Activated CD4-positive, alpha-beta T cell treated with anti-CD3 and anti-CD28 coated beads, Interleukin-2, amount 10 ng/mL, durations not matched to agents 7 days and 5 days (primary cell): ENCODE data around the gene CTTN. TPM values are rescaled to one million over a fixed set of nuclear protein-coding genes. Genes with fewer than 3 reads are reported as not detected.
A peak's percentile ranks its signal among the peaks of the same experiment; 100 is the strongest.

Source experiments
- CTCF ChIA-PET: fragments of 350-600 bp; sonication (Branson Sonifier 250); formaldehyde crosslinking; loops from one replicate; lab custom pipeline; 2021; ENCODE audit warnings: antibody characterized with exemption; lab: Charles Lee
- POLR2A ChIA-PET: fragments of 350-600 bp; sonication (Branson Sonifier 250); formaldehyde crosslinking; loops from one replicate; lab custom pipeline; 2021; ENCODE audit warnings: antibody characterized with exemption; lab: Charles Lee
- DNase-seq: peaks from one replicate; pipeline ENCODE4 v3.0.0-alpha.2; 2020
- H3K27ac Mint-ChIP-seq: one replicate; pipeline ENCODE4 v1.8.0; 2021; ENCODE audit warnings: mild to moderate bottlenecking, moderate library complexity, mixed read lengths
- H3K27me3 Mint-ChIP-seq: one replicate; pipeline ENCODE4 v1.8.0; 2021; ENCODE audit warnings: mixed read lengths
- H3K36me3 Mint-ChIP-seq: one replicate; pipeline ENCODE4 v1.8.0; 2021; ENCODE audit warnings: low read depth, mixed read lengths
- H3K4me1 Mint-ChIP-seq: one replicate; pipeline ENCODE4 v1.8.0; 2021; ENCODE audit warnings: mixed read lengths
- H3K4me3 Mint-ChIP-seq: one replicate; pipeline ENCODE4 v1.8.0; 2021; ENCODE audit warnings: mild to moderate bottlenecking, moderate library complexity, mixed read lengths
- H3K9me3 Mint-ChIP-seq: one replicate; pipeline ENCODE4 v1.8.0; 2021; ENCODE audit warnings: mixed read lengths
- total RNA-seq, 2 experiments: library from RNA; stranded (reverse); gene quantifications; one replicate each; pipeline ENCODE4 v1.2.3, GENCODE V29; 2021

The CTTN gene
- total RNA-seq, 2 experiments from 2014 or later = 0.42 to 0.54 TPM

DNA sequence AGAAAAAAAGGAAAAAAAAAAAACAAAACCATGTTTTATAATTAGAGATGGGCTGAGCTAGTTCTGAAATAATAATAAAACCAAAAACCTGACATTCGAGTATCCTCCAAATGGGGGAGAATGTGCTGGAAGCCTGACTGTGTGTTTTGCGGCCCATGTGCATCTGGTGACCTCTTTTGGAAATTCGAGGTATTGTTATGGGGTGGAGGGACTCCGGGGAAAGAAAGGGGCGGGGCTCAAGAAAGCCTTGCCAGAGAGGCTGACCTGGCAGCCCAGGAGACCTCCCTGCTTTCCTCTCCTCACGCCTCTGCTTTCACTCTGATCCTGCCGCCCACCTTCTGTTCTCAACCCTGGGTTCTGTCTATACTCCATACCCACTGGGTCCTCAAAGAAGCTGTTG is 72.9 kb downstream of the CTTN start:
- peak; percentile 13 for DNase-seq
- ChIA-PET CTCF (interaction anchor here (0.9 kb wide), 1 partner anchor 17 kb away, joined by 3 read pairs; no protein-coding TSS in a partner anchor), POLR2A (no interaction called here)
- Mint-ChIP-seq H3K27ac (no peak overlapping the region), H3K4me3 (no peak overlapping the region), H3K4me1 (no peaks in the 10 kb centered on the region), H3K36me3 (no peaks in the 10 kb centered on the region), H3K9me3 (no peaks in the 10 kb centered on the region), H3K27me3 (peaks cover 9% of the 10 kb centered on the region)

GRCh38 chr11:70472240-70472639 is 73.9 kb downstream of the CTTN start:
- DNase-seq = no peak
- Mint-ChIP-seq H3K27ac (no peak overlapping the region), H3K9me3 (no peaks in the 10 kb centered on the region)

GRCh38 chr11:70473186-70473872 is 75.0 kb downstream of the CTTN start:
- Mint-ChIP-seq H3K4me3 (no peak overlapping the region), H3K9me3 (no peaks in the 10 kb centered on the region), H3K4me1 (no peaks in the 10 kb centered on the region), H3K36me3 (no peaks in the 10 kb centered on the region), H3K27ac (no peak overlapping the region), H3K27me3 (peaks cover 9% of the 10 kb centered on the region)
- ChIA-PET POLR2A (no interaction called here), CTCF (no interaction called here)
- DNase-seq = no peak

More at GRCh38 chr11:70472240-70472639, 73.9 kb downstream of the CTTN start:
- CTCF ChIA-PET = interaction anchor here (0.8 to 0.9 kb wide), 2 partner anchors 18 to 106 kb away, joined by 3 to 7 read pairs; no protein-coding TSS in a partner anchor
- Mint-ChIP-seq H3K27me3 (peaks cover 9% of the 10 kb centered on the region), H3K4me1 (no peaks in the 10 kb centered on the region), H3K36me3 (no peaks in the 10 kb centered on the region), H3K4me3 (no peak overlapping the region)
- POLR2A ChIA-PET = no interaction called here

DNA sequence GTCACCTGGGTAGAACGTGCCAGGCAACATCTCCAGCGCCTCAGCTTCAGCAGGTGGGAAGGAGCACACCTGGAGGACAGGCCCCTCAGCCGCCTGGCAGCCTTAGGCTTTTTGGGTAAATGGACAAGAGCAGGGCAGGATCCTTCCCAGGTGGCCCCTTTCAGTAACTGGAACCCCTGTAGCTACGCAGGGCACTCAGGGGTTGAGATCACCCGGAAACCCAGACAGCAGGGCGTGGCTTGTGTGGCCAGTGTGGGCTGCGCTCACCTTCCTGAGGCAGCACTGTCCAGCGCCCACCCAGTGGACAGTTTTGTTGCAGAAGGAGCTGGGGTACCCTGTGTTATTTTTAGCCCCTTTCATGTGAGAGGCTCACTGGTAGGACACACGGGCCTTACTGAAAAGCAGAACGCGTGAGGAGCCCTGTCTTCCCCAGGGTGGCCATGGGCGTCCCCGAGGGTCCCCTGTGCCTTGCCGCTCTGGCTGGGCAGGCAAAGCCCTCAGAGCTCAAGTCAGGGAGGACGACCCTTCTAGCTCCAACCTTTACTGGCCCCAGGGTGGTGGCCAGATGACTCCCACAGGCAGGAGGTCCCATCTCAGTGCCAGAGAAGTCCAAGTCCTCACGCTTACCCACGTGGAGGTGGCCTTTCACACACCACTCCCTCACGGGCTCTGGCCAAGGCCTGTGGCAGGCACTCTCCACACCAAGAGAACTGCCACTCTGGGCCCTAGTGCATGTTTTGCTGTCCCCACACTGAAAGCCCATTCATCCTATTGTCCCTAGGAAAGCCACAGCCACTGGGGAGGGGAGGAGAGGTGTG is 75.8 kb downstream of the CTTN start:
- Mint-ChIP-seq H3K4me1 (no peaks in the 10 kb centered on the region), H3K4me3 (no peak overlapping the region), H3K27me3 (peaks cover 5% of the 10 kb centered on the region), H3K27ac (no peak overlapping the region), H3K9me3 (no peaks in the 10 kb centered on the region), H3K36me3 (no peaks in the 10 kb centered on the region)
- CTCF ChIA-PET = interaction anchor here (1.3 kb wide), 1 partner anchor 77 kb away, joined by 3 read pairs; no protein-coding TSS in a partner anchor
- DNase-seq = no peak
- POLR2A ChIA-PET = no interaction called here

DNA sequence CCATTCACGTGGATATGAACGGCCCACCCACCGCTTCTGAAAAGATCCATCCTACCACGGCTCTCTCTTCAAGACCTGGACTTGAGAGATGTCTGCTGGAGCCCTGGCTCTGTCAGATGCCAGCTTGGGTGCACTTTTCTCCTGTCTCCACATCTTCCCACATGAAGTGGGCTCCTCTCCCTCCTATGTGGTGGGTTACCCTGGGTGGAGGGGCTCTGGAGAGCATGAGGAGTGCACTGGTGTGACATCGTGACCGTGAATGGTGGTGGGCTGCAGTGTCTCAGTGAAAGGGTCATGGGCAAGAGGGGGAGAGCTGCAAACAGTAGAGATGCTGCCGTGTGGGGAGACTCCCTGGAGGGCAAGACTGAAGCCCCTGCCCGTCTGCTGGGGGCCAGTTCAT is 76.4 kb downstream of the CTTN start:
- H3K27ac Mint-ChIP-seq = no peak overlapping the region
- CTCF ChIA-PET = interaction anchor here (0.8 to 1.3 kb wide), 2 partner anchors 9 to 77 kb away, joined by 3 to 5 read pairs; no protein-coding TSS in a partner anchor

GRCh38 chr11:70476669-70477068 is 78.3 kb downstream of the CTTN start:
- H3K9me3 Mint-ChIP-seq = no peaks in the 10 kb centered on the region
- no peak for DNase-seq
- no peak overlapping the region for H3K27ac Mint-ChIP-seq
- H3K4me3 Mint-ChIP-seq = no peak overlapping the region
- H3K4me1 Mint-ChIP-seq = no peaks in the 10 kb centered on the region
- no peaks in the 10 kb centered on the region for H3K36me3 Mint-ChIP-seq
- CTCF ChIA-PET = interaction anchor here (1.2 kb wide), 1 partner anchor 20 kb away, joined by 3 read pairs; no protein-coding TSS in a partner anchor
- POLR2A ChIA-PET = no interaction called here
- no peaks in the 10 kb centered on the region for H3K27me3 Mint-ChIP-seq

More for the DNA sequence above, 76.4 kb downstream of the CTTN start:
- peaks cover 5% of the 10 kb centered on the region for H3K27me3 Mint-ChIP-seq
- POLR2A ChIA-PET = no interaction called here
- no peaks in the 10 kb centered on the region for H3K9me3 Mint-ChIP-seq
- DNase-seq = no peak
- no peaks in the 10 kb centered on the region for H3K4me1 Mint-ChIP-seq
- no peak overlapping the region for H3K4me3 Mint-ChIP-seq
- no peaks in the 10 kb centered on the region for H3K36me3 Mint-ChIP-seq

GRCh38 chr11:70477176-70477575 is 78.8 kb downstream of the CTTN start:
- Mint-ChIP-seq H3K4me1 (no peaks in the 10 kb centered on the region), H3K4me3 (no peak overlapping the region), H3K36me3 (no peaks in the 10 kb centered on the region), H3K27ac (no peak overlapping the region), H3K27me3 (no peaks in the 10 kb centered on the region), H3K9me3 (no peaks in the 10 kb centered on the region)
- CTCF ChIA-PET = no interaction called here
- POLR2A ChIA-PET = no interaction called here
- DNase-seq = no peak

DNA sequence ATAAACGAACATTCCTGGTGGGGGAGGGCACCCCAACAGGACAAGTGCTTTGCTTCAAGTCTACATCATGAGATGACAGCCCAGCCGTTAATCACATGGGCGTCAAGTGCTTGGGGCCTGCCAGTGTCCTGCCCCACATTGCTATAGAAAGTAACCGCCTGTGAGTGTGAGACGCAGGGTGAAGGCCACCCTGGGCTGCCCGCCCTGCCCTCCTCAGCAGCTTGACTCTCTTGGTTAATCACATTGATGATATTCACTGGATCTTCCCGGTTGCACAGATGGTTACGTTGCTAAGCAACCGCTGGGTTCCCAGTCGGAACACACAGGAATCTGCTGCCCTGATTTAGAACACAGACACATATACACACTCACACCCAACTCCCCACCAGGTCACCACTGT is 79.3 kb downstream of the CTTN start:
- no peaks in the 10 kb centered on the region for H3K36me3 Mint-ChIP-seq

GRCh38 chr11:70478166-70478890 is 80.0 kb downstream of the CTTN start:
- Mint-ChIP-seq H3K27ac (no peak overlapping the region), H3K36me3 (no peaks in the 10 kb centered on the region), H3K9me3 (no peaks in the 10 kb centered on the region), H3K4me1 (no peaks in the 10 kb centered on the region), H3K27me3 (no peaks in the 10 kb centered on the region), H3K4me3 (no peak overlapping the region)
- DNase-seq = no peak
- POLR2A ChIA-PET = no interaction called here
- CTCF ChIA-PET = no interaction called here

More for the DNA sequence above, 79.3 kb downstream of the CTTN start:
- Mint-ChIP-seq H3K4me1 (no peaks in the 10 kb centered on the region), H3K27ac (no peak overlapping the region), H3K9me3 (no peaks in the 10 kb centered on the region), H3K27me3 (no peaks in the 10 kb centered on the region), H3K4me3 (no peak overlapping the region)
- POLR2A ChIA-PET = no interaction called here
- DNase-seq = no peak
- CTCF ChIA-PET = no interaction called here

DNA sequence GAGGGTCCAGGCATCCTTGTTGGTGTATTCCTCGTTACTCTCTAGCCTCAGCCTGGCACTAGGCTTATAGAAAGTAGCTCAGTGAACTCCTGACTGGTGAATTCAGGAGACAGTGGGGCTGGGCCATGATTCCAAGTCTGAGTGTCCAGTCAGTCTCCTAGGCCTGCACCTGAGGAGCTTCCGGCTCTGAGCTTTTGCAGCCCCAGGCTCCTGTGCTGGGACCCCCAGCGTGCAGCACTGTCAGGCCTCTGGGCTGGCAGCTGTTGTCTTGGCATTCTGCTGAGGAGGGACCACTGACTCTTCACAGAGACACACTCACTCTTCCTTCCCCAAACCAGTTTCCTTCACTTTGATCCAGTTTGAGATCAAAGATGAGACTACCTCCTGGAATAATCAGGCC is 82.4 kb downstream of the CTTN start:
- Mint-ChIP-seq H3K4me1 (no peaks in the 10 kb centered on the region), H3K27ac (no peak overlapping the region)
- POLR2A ChIA-PET = no interaction called here

DNA sequence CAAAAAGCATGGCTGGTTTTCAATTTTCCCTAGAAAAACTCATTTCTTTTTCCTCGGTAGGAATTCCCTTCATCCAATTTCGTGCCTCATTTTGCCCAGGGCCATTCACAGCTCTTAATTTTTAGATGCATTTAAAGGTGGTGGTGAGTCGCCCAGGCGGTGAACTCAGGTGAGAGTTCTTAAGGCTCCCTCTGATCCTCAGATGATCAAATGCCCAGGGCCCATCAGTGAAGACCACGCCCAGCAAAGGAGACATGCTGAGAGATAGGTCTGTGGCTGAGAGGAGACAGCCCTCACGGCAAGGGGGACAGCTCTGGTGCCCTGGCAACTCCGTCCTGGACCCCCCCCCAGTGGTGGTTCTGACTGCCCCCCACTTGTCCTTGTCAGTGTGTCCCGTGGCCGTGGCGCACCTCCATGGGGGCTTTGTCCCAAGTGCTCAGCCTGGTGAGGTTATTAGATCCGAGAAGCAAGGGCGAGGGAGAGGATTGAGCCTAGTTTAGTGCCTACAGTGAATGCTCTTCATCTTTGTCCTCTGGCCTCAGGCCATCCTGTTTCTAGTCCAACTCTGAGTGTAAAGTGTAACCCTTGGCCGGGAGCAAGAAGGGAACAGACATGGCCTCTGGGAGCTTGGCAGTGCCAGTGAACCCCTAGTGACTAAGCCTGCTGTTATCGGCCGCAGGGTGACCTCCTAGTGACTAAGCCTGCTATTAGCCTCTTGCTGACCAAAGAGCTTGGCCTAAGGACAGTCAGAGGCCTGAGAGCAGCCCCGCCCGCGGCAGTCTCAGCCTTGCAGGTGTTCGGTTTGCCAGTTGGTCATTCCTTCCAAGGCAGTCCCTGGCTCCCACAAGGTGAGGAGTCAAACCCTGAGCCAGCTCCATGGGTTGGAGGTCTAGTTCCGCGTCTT is 83.5 kb downstream of the CTTN start:
- Mint-ChIP-seq H3K4me1 (no peaks in the 10 kb centered on the region), H3K4me3 (no peak overlapping the region)
- CTCF ChIA-PET = interaction anchor here (1.3 kb wide), 1 partner anchor 12 kb away, joined by 3 read pairs; no protein-coding TSS in a partner anchor

More for the DNA sequence above, 82.4 kb downstream of the CTTN start:
- DNase-seq = no peak
- H3K4me3 Mint-ChIP-seq = no peak overlapping the region
- CTCF ChIA-PET = no interaction called here
- H3K27me3 Mint-ChIP-seq = no peaks in the 10 kb centered on the region
- no peaks in the 10 kb centered on the region for H3K36me3 Mint-ChIP-seq
- H3K9me3 Mint-ChIP-seq = no peaks in the 10 kb centered on the region

GRCh38 chr11:70482529-70482917 is 84.2 kb downstream of the CTTN start:
- ChIA-PET POLR2A (no interaction called here), CTCF (interaction anchor here (1.3 kb wide), 1 partner anchor 12 kb away, joined by 3 read pairs; no protein-coding TSS in a partner anchor)
- Mint-ChIP-seq H3K4me1 (no peaks in the 10 kb centered on the region), H3K27ac (no peak overlapping the region), H3K27me3 (no peaks in the 10 kb centered on the region), H3K4me3 (no peak overlapping the region), H3K36me3 (no peaks in the 10 kb centered on the region), H3K9me3 (no peaks in the 10 kb centered on the region)
- no peak for DNase-seq

More for the DNA sequence above, 83.5 kb downstream of the CTTN start:
- H3K36me3 Mint-ChIP-seq = no peaks in the 10 kb centered on the region
- no peaks in the 10 kb centered on the region for H3K27me3 Mint-ChIP-seq
- DNase-seq = no peak
- no peak overlapping the region for H3K27ac Mint-ChIP-seq
- H3K9me3 Mint-ChIP-seq = no peaks in the 10 kb centered on the region
- POLR2A ChIA-PET = no interaction called here
